Measurements from ENCODE around the gene CNTNAP2.
A peak's percentile ranks its signal among the peaks of the same experiment; 100 is the strongest.
"Not testable (repeated sequence)": the region's sequence is repeated elsewhere in the genome, so short reads cannot be mapped to it uniquely, and the experiment has no call there.

Gene CNTNAP2

DNA sequence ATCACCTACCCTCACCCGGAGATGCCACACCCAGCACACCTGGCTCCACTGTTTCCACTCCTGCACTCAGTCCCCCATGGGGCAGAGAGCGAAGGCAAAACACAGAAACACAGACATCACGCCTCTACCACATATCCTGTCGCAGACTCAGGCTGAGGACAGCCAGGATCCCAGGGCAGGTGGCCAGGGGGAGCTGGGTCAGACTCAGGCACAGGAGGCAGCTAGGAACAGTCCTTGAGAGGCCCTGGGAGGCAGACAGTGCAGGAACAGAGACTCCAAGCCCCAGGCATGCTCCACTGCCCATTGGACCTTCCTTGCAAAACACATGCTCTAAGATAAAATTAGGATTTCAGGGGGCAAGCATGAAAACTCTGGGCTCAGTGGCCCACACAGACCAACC is 2319.5 kb downstream of the CNTNAP2 start:
- no peak for FAIRE-seq

DNA sequence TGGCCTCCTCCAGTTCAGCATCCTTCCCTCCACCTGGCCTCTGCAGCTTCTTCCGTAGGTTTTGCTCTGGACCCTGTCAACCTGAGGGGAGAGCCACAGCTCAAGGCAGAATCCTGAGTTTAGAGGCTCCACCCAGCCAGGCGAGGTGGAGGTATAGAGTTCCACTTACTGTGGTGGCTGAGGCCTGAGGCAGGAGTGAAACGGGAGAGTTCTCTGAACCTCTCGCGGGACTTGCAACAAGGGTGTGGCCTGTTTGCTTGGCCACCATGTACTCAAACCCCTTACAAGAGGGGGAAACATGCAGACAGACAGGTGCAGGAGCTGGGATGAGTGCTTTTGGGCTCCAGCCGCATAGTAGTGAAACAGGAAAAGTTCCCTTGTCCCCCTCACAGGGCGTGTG is 2320.0 kb downstream of the CNTNAP2 start:
- FAIRE-seq: no peak

DNA sequence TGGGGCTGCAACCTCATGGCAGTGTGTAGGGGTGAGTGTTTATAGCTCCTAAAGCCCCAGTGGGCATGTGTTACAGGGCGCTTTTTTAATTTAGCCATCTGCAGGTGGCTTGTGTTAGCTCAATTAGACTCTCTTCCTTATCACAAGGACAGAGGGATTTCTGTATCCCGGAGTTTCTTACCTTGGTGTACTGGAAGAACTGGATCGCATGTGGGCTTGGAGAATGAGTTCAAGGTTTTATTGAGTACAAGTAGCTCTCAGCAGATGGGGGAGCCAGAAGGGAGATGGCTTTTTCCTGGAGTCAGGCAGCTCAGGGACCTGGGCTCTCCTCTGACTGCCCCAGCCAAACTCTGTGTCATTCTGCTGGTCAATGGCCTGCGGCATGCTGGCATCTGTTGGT is 2320.4 kb downstream of the CNTNAP2 start:
- FAIRE-seq: no peak

DNA sequence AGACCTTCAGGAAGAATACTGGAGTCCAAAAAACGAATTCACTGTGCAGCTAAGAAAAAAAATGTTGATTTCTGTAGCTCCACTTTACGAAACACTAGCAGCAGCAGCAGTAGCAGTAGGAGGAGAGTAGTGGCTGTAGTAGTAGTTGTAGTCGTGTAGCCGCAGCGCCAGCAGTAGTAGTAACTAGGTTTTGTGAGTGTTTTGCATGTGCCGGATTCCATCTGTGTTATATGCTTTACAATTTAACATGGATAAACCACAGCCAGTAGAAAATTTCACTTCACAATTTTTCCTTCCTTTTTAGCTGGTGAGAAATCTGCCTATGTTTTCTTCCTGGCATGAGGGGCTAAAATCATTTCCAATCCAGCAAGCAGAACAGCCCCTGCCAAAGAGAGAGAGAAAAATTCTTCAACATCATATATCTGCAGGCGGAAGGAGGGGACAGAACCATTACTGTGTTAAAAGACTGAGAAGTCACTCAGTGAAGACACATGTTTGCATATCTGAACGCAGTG is 2325.6 kb downstream of the CNTNAP2 start:
- no peak for FAIRE-seq

DNA sequence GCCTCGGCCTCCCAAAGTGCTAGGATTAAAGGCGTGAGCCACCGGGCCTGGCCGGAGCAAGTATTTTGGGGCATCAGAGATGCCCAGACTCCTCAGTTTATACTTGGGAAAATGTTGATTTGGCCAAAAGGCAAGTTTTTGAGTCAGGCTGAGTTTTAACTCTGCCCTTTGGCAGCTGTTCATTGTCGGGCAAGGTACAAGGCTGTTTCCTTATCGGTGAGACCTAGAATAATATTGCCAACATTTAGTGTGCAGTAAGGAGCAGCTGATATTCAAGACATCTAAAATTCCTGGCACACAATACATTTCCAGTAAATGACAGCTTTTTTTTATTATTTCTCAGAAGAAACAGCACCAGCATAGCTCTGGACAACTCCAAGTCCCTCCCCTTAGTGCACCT is 2326.3 kb downstream of the CNTNAP2 start:
- no peak for FAIRE-seq

DNA sequence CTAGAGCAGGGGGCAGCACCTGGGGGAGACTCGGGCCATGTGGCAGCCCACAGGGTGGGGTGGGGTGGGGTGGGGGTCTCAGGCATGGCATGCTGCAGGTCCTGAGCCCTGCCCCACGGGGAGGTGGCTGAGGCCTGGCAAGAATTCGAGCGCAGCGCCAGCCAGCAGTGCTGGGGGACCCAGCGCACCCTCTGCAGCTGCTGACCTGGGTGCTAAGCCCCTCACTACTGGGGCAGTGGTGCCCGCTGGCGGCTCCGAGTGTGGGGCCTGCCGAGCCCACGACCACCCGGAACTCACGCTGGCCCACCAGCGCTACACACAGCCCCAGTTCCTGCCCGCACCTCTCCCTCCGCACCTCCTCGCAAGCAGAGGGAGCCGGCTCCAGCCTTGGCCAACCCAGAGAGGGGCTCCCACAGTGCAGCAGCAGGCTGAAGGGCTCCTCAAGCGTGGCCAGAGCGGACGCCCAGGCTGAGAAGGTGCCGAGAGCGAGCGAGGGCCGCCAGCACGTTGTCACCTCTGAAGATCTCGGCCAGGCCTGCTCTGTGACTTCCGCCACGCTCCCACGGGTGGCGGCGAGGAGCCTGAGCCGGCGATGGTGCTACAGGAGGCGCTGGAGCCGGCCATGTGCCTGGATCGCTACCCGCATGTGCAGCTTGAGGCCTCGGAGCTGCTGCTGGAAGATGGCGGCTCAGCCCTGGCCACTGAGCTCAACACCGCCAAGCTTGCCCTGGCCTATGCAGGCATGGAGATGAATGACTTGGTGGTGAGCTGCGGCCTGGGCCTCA is 2328.9 kb downstream of the CNTNAP2 start:
- FAIRE-seq: no peak

DNA sequence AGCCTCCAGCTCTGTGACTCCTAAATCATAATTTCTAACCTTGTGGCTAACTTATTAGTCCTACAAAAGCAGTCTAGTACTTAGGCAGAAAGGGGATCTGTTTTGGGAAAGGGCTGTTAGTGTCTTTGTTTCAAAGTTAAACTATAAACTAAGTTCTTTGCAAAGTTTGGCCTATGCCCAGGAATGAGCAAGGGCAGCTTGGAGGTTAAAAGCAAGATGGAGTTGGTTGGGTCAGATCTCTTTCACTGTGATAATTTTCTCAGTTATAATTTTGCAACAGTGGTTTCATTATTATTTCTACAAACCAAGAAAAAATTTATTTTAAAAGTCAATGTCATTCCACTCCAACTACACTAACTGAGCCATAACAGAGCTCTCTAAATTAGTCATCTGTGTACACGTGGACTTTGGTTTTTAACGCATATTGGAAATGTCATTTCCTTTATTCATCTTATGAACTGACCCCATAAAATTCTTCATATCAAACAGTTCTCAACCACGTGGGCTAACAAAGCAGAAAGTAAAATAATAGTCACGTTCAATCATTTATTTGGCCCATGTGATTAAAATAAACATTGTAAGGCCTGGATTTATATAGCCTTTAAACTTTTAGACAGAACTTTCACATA is 2330.7 kb downstream of the CNTNAP2 start:
- FAIRE-seq: peak; percentile 69

DNA sequence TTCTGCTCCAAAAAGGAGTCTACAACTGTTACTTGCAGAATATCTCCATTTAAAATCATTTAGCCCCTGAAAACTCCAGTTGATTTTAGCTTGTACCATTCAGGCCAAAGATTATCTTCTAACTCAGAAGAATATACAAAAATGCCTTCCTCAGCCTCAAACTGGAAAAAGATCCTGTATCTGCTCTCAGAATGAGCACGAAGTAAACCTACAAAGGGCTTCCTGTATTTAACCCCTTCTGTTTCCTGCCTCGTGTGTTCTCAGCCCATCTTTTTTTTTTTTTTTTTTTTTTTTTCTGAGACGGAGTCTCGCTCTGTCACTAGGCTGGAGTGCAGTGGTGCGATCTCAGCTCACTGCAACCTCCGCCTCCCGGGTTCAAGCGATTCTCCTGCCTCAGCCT is 2334.9 kb downstream of the CNTNAP2 start:
- FAIRE-seq: not testable (repeated sequence)

DNA sequence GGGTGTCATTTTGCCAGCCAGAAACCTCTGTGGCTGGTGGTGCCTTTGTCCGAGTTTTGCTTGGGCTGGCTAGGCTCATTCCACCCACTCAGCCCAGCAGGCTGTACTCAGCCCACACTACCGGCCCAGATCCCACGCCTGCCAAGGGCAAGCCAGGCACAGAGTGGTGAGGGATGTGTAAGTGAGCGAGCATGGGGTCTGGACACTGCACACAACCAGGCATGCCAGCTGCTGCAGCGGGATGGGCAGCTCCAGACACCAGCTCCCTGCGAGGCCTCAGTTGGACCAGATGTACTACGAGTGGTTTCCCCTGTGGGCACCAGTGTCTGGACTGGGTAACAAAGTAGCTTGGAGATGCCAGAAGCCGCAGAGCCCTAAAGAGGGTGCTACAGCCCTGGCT is 2339.8 kb downstream of the CNTNAP2 start:
- no peak for FAIRE-seq

DNA sequence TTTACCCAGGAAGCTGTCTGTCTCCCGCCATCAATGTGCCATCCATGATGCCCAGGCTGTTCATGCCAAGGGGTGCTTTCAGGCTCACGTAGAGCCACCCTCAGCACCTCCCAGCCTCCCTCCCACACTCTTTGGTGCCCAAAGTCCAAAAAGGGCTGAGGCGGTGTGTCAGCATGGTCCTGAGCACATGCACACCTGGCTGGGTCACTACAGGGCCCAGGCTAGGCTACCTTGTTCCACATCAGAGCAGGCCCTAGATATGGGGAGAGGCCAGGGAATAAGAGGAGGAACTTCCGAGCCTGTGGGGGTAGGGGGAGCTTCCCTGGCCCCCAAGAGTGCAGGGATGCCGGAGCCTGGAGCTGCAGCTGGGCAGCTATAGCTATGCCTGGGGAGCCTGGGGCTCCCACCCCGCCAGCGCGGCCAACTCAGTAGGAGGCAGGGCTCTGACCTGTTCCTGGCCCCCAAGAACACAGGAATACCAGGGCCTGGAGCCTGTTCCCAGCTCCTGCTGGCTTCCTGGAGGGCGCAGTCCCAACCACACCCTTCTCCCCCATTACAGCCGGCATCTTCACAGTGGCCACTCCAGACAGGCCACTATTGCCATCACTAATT is 2340.8 kb downstream of the CNTNAP2 start:
- FAIRE-seq: no peak

DNA sequence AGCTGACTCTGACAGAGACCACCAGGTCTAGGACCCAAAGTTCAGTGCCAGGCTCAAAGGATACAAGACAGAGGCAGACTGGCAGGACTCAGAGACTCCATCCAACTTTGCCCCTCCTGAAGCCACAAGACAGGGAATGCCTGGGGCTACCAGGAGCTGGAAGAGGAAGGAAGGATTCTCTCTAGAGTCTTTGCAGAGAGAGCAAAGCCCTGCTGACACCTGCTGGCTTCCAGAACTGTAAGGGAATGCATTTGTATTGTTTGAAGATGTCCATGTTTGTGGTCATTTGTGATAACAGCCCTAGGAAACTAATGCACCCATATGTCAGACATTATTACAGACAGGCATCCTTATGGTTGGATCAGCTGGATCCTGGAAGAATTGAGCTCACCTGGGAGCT is 2341.7 kb downstream of the CNTNAP2 start:
- no peak for FAIRE-seq

DNA sequence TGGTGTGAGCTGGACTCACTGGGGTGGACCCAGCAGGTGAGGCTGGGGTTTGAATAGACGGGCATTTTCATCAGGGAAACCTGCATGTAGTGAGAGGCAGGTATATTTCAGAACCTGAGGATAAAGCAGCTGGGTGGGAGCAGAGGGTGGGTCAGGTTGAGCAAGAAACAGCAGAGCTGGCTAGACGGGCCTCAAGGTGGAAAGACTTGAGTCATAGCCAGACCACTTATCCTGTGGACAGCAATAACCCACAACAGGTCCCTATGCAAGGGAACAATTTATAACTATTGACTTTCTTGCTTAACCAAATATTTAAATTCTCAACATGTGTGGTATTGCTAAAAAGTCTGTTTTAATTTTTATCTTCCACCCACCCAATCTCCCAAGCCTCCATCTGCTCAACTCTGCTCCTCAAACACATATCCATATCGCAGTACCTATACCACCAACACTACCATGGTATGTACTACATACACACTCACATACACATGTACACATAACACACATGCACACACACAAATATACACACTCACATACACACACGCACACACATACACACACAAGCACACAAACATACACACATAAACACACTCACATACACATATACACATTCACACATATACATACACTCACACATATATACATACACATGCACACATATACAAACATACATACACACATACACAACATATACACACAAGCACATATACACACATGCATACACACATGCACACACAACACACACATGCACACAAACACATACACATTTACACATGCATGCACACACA is 2345.0 kb downstream of the CNTNAP2 start:
- FAIRE-seq: no peak

DNA sequence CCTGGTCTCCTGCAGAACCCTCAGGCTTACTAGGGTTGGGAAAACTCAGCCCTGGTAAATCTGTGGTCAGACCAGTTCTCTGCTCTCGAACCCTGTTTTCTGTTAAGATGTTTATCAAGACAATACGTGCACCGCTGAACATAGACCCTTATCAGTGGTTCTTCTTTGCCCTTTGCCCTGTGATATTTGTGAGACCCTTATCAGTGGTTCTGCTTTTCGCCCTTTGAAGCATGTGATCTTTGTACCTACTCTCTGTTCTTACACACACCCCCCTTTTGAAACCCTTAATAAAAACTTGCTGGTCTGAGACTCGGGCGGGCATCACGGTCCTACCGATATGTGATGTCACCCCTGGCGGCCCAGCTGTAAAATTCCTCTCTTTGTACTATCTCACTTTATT is 2346.2 kb downstream of the CNTNAP2 start:
- not testable (repeated sequence) for FAIRE-seq

DNA sequence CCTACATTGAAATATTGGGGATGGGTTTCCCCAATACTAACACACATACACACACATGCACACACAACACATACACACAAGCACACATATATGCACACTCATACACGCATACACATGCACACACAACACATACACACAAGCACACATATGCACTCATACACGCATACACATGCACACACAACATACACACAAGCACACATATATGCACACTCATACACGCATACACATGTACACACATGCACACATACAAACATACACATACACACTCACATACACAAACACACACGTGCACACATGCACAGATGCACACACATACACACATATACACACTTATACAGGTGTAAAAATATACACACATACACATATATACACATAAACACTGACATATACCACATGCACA is 2346.6 kb downstream of the CNTNAP2 start:
- no peak for FAIRE-seq

DNA sequence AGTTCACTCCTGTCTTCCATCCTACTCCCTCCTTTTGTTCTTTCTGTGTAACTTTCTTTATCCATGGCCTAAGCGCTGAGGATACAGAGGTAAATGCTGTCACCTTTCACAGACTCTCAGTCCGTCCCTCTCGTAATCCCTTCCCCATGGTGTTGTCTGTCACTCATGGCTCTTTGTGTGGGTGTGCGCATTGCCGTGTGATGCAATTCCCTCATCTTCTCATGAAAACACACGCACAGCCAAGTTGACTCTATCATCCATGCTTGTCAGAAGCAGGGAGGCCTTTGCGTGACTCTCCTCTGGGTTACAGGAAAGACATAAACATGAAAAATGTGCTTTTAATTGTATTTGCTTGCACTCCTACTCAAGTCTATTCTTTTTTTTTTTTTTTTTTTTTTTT is 2348.3 kb downstream of the CNTNAP2 start:
- FAIRE-seq: no peak

DNA sequence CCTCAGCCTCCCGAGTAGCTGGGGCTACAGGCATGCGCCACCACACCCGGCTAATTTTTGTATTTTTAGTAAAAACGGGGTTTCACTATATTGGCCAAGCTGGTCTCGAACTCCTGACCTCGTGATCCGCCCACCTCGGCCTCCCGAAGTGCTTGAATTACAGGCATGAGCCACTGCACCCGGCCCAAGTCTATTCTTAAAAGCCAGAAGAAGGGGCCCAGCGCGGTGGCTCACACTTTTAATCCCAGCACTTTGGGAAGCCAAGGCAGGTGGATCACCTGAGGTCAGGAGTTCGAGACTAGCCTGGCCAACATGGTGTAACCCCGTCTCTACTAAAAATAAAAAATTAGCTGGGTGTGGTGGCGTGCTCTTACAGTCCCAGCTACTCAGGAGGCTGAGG is 2348.8 kb downstream of the CNTNAP2 start:
- not testable (repeated sequence) for FAIRE-seq

DNA sequence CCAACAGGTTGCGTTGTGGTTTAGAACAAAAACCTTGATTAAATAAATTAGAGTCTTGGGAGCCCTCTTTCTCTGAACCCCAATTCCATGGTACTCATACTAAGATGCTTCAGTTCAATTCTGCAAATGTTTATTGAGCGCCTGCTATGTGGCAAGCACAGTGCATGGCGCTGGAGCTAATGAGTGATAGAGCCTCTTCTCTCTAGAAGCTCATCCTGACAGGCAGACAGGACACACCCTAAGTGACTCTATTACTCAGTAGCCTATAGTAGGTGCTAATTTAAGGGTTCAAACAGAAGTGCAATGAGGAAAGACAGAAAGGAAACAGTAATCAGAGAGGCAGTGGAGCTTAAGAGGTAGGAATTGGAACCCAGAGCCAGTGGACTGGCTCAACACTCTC is 2349.5 kb downstream of the CNTNAP2 start:
- FAIRE-seq: no peak

DNA sequence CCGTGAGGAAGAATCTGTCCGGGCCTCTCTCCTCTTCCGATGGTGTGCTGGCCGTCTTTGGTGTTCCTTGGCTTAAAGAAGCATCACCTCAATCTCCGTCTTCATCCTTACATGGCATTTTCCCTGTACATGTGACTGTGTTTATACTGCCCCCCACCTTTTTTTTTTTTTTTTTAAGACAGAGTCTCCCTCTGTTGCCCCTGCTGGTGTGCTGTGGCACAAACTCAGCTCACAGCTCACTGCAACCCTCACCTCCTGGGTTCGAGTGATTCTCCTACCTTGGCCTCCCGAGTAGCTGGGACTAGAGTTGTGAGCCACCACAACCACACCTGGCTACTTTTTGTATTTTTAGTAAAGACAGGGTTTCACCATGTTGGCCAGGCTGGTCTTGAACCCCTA is 2352.1 kb downstream of the CNTNAP2 start:
- FAIRE-seq: no peak
